GM12878 (cell line): ENCODE data around the gene DENND1A.

ENCODE experiments used
- CTCF ChIP-seq, 3 experiments: IDR thresholded peaks in 2 of 3; conservative IDR thresholded peaks in 1 of 3; 2 replicates each; pipeline ENCODE4 v1.5.1; 2011; ENCODE audit warnings: low read depth in 3 of 3, low read length in 3 of 3, mild to moderate bottlenecking in 3 of 3, control low read depth in 2 of 3, moderate library complexity in 2 of 3, inconsistent platforms in 1 of 3, mixed read lengths in 1 of 3; ENCODE audit not compliant: control insufficient read depth in 2 of 3, insufficient read depth in 1 of 3; ENCODE audit errors: extremely low read depth in 1 of 3
- PAX8 ChIP-seq: fragments of 450-650 bp; IDR thresholded peaks from 2 replicates; pipeline ENCODE4 v1.6.1; 2017; ENCODE audit warnings: mild to moderate bottlenecking, moderate library complexity

- TF ChIP-seq CTCF (IDR thresholded peaks at IDR 0.05 in 2 of 3, conservative IDR thresholded peaks at IDR 0.05 in 1 of 3; ENCODE audit: control insufficient read depth in 2 of 3, extremely low read depth in 1 of 3, insufficient read depth in 1 of 3, low read depth in 3 of 3, low read length in 3 of 3) (no peak), PAX8 (no peak)
These were observed 318.7 kb downstream of the DENND1A start for GRCh38 chr9:123611226-123611625.
